ENCODE data around the gene SPOCK3.

GRCh38 chr4:167177925-167178324, 56.4 kb downstream of the SPOCK3 start:
- no peak for TF ChIP-seq POLR2A (IDR thresholded peaks at IDR 0.05)
- TF ChIP-seq CTCF (IDR thresholded peaks at IDR 0.05) = no peak
